ENCODE measurements around the gene GCGR. TPM values are rescaled to one million over a fixed set of nuclear protein-coding genes. Genes with fewer than 3 reads are reported as not detected.

Gene GCGR
- total and polyA plus RNA-seq, 2 donors (not counting 1 experiment from before 2014, with no cell fraction given), result not detected

- Histone ChIP-seq H3K9ac (ENCODE audit: insufficient read depth, low read length) (no peak overlapping the region), H3K4me2 (ENCODE audit: extremely low read depth, insufficient read depth, low read length) (no peak overlapping the region), H4K20me1 (ENCODE audit: control insufficient read depth, extremely low read depth, insufficient read depth, low read length) (no peaks in the 10 kb centered on the region), H3K9me3 (ENCODE audit: control insufficient read depth, insufficient read depth, low read depth, low read length) (no peaks in the 10 kb centered on the region), H3K27me3 (ENCODE audit: control insufficient read depth, insufficient read depth, low read length) (peaks cover 4% of the 10 kb centered on the region), H3K36me3 (ENCODE audit: control insufficient read depth, insufficient read depth, low read length) (peaks cover 4% of the 10 kb centered on the region), H3K27ac (ENCODE audit: insufficient read depth, low read length) (no peak overlapping the region), H3K4me1 (ENCODE audit: control insufficient read depth, extremely low read depth, insufficient read depth, low read length) (peaks cover 4% of the 10 kb centered on the region), H2AFZ (ENCODE audit: low read length) (no peak overlapping the region), H3K4me3 (replicated peaks in 1 of 4; ENCODE audit: control extremely low read depth in 1 of 4, insufficient read depth in 1 of 4, low read depth in 3 of 4, low read length in 4 of 4) (no peak overlapping the region), H3K79me2 (ENCODE audit: control insufficient read depth, insufficient read depth, low read length) (no peaks in the 10 kb centered on the region)
- no peak for DNase-seq (ENCODE audit: low read depth in 2 of 2)
- TF ChIP-seq EZH2 (IDR thresholded peaks at IDR 0.05; ENCODE audit: low read length, missing control alignments), result no peak
- no peak for TF ChIP-seq CTCF (conservative IDR thresholded peaks at IDR 0.05 in 1 of 2, IDR thresholded peaks at IDR 0.05 in 1 of 2; ENCODE audit: low read depth in 1 of 2, low read length in 2 of 2)
These were observed 18.3 kb downstream of the GCGR start for GRCh38 chr17:81822312-81822637.

GRCh38 chr17:81822996-81823819 is 19.3 kb downstream of the GCGR start:
- Histone ChIP-seq H3K9me3 (ENCODE audit: control insufficient read depth, insufficient read depth, low read depth, low read length) (no peaks in the 10 kb centered on the region), H4K20me1 (ENCODE audit: control insufficient read depth, extremely low read depth, insufficient read depth, low read length) (no peaks in the 10 kb centered on the region), H2AFZ (ENCODE audit: low read length) (no peak overlapping the region), H3K36me3 (ENCODE audit: control insufficient read depth, insufficient read depth, low read length) (peaks cover 4% of the 10 kb centered on the region), H3K27me3 (ENCODE audit: control insufficient read depth, insufficient read depth, low read length) (no peaks in the 10 kb centered on the region), H3K9ac (ENCODE audit: insufficient read depth, low read length) (no peak overlapping the region), H3K4me3 (replicated peaks in 1 of 4; ENCODE audit: control extremely low read depth in 1 of 4, insufficient read depth in 1 of 4, low read depth in 3 of 4, low read length in 4 of 4) (no peak overlapping the region), H3K4me1 (ENCODE audit: control insufficient read depth, extremely low read depth, insufficient read depth, low read length) (peaks cover 4% of the 10 kb centered on the region), H3K4me2 (ENCODE audit: extremely low read depth, insufficient read depth, low read length) (no peak overlapping the region), H3K79me2 (ENCODE audit: control insufficient read depth, insufficient read depth, low read length) (no peaks in the 10 kb centered on the region), H3K27ac (ENCODE audit: insufficient read depth, low read length) (no peak overlapping the region)
- TF ChIP-seq EZH2 (IDR thresholded peaks at IDR 0.05; ENCODE audit: low read length, missing control alignments), result no peak
- TF ChIP-seq CTCF (conservative IDR thresholded peaks at IDR 0.05 in 1 of 2, IDR thresholded peaks at IDR 0.05 in 1 of 2; ENCODE audit: low read depth in 1 of 2, low read length in 2 of 2), result no peak
- no peak for DNase-seq (ENCODE audit: low read depth in 2 of 2)

- Histone ChIP-seq H3K9ac (ENCODE audit: insufficient read depth, low read length) (no peak overlapping the region), H3K27me3 (ENCODE audit: control insufficient read depth, insufficient read depth, low read length) (no peaks in the 10 kb centered on the region), H4K20me1 (ENCODE audit: control insufficient read depth, extremely low read depth, insufficient read depth, low read length) (no peaks in the 10 kb centered on the region), H3K79me2 (ENCODE audit: control insufficient read depth, insufficient read depth, low read length) (peaks cover 3% of the 10 kb centered on the region), H3K9me3 (ENCODE audit: control insufficient read depth, insufficient read depth, low read depth, low read length) (no peaks in the 10 kb centered on the region), H3K27ac (ENCODE audit: insufficient read depth, low read length) (no peak overlapping the region), H3K4me3 (replicated peaks in 1 of 4; ENCODE audit: control extremely low read depth in 1 of 4, insufficient read depth in 1 of 4, low read depth in 3 of 4, low read length in 4 of 4) (no peak overlapping the region), H3K4me1 (ENCODE audit: control insufficient read depth, extremely low read depth, insufficient read depth, low read length) (peaks cover 4% of the 10 kb centered on the region), H3K4me2 (ENCODE audit: extremely low read depth, insufficient read depth, low read length) (no peak overlapping the region), H3K36me3 (ENCODE audit: control insufficient read depth, insufficient read depth, low read length) (peaks cover 4% of the 10 kb centered on the region), H2AFZ (ENCODE audit: low read length) (no peak overlapping the region)
- no peak for DNase-seq (ENCODE audit: low read depth in 2 of 2)
- no peak for TF ChIP-seq CTCF (conservative IDR thresholded peaks at IDR 0.05 in 1 of 2, IDR thresholded peaks at IDR 0.05 in 1 of 2; ENCODE audit: low read depth in 1 of 2, low read length in 2 of 2)
- no peak for TF ChIP-seq EZH2 (IDR thresholded peaks at IDR 0.05; ENCODE audit: low read length, missing control alignments)
These were observed 20.0 kb downstream of the GCGR start for GRCh38 chr17:81823820-81824550.
